ENCODE data around the gene RXRA.

RXRA gene

DNA sequence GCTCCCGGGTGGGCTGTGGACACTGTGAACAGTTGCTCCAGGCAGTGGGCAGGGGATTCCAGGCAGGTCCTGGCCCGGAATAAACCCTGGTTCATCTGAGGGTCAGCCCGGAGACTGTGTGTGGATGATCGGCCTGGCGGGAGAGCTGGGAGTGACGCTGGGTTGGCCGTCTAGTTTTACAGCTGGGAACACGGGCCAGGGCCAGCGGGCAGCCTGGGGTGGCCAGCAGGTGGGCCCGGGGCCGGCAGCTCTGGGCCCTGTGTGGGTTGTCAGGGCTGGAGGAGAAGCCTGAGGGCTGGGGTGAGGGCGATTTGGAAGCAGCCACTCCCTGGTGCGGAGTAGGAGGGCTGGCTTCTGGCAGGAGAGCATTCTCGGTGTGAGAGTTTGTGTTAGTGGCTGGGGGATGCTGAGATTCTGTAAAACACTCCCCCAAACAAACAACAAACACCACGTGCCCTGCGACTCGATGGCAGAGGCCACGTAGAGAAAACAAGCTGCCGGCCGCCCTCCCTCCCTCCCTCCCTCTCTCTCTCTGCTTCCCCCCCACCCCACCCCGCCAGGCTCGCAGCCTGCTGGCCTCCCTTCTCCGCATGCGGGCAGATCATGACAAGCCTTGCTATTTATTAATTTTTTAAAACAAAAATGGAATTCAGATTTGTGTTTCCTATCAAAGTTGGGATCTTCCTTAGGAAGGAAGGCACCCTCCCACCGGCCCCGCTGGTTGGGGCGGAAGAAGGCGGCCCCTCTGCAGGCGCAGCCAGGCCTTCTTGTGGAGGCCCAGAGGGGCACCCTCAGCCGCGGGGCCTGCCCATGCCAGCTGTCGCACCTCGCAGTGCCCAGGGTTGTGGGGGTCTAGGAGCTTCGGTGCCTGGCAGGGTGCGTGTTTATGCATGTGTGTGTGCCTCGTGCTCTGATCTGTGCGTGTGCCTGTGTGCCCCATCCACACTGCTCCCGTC is 49.5 kb downstream of the RXRA start:
- H3K4me3 ChIP-seq (ENCODE audit: insufficient read depth, low read length, poor library complexity, severe bottlenecking): no peak overlapping the region
- H3K36me3 ChIP-seq (ENCODE audit: low read length): no peaks in the 10 kb centered on the region
- no peak overlapping the region for H3K27ac ChIP-seq (ENCODE audit: low read depth, low read length)
- H3K27me3 ChIP-seq (ENCODE audit: low read length): no peaks in the 10 kb centered on the region
- TF ChIP-seq, protein P1, sequence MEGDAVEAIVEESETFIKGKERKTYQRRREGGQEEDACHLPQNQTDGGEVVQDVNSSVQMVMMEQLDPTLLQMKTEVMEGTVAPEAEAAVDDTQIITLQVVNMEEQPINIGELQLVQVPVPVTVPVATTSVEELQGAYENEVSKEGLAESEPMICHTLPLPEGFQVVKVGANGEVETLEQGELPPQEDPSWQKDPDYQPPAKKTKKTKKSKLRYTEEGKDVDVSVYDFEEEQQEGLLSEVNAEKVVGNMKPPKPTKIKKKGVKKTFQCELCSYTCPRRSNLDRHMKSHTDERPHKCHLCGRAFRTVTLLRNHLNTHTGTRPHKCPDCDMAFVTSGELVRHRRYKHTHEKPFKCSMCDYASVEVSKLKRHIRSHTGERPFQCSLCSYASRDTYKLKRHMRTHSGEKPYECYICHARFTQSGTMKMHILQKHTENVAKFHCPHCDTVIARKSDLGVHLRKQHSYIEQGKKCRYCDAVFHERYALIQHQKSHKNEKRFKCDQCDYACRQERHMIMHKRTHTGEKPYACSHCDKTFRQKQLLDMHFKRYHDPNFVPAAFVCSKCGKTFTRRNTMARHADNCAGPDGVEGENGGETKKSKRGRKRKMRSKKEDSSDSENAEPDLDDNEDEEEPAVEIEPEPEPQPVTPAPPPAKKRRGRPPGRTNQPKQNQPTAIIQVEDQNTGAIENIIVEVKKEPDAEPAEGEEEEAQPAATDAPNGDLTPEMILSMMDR (IDR thresholded peaks at IDR 0.05; ENCODE audit: insufficient read depth, low read length, poor library complexity, severe bottlenecking): no peak
- no peak for TF ChIP-seq EZH2phosphoT487 (conservative IDR thresholded peaks at IDR 0.05; ENCODE audit: low read length)
- no peaks in the 10 kb centered on the region for H3K79me2 ChIP-seq (ENCODE audit: insufficient read depth, low read length)
- no peaks in the 10 kb centered on the region for H3F3A ChIP-seq (ENCODE audit: insufficient read depth)
- no peaks in the 10 kb centered on the region for H3K9me2 ChIP-seq (replicated peaks; ENCODE audit: insufficient read depth, low read length)
- no peak overlapping the region for H3K4me2 ChIP-seq (ENCODE audit: low read depth, low read length, poor library complexity, severe bottlenecking)
- no peak overlapping the region for H3K9ac ChIP-seq (ENCODE audit: low read length)
- no peak overlapping the region for H2AFZ ChIP-seq (ENCODE audit: low read depth, low read length, severe bottlenecking)
- no peaks in the 10 kb centered on the region for H4K20me1 ChIP-seq (ENCODE audit: low read depth, low read length)
- H3K9me3 ChIP-seq (ENCODE audit: insufficient read depth, low read length): no peaks in the 10 kb centered on the region

GRCh38 chr9:134376386-134377142 is 50.3 kb downstream of the RXRA start:
- no peaks in the 10 kb centered on the region for H3K9me2 ChIP-seq (replicated peaks; ENCODE audit: insufficient read depth, low read length)
- H4K20me1 ChIP-seq (ENCODE audit: low read depth, low read length): no peaks in the 10 kb centered on the region
- H3F3A ChIP-seq (ENCODE audit: insufficient read depth): no peaks in the 10 kb centered on the region
- no peak overlapping the region for H3K9ac ChIP-seq (ENCODE audit: low read length)
- H3K36me3 ChIP-seq (ENCODE audit: low read length): no peaks in the 10 kb centered on the region
- no peak overlapping the region for H3K27ac ChIP-seq (ENCODE audit: low read depth, low read length)
- no peak overlapping the region for H2AFZ ChIP-seq (ENCODE audit: low read depth, low read length, severe bottlenecking)
- no peak overlapping the region for H3K4me2 ChIP-seq (ENCODE audit: low read depth, low read length, poor library complexity, severe bottlenecking)
- no peak overlapping the region for H3K4me3 ChIP-seq (ENCODE audit: insufficient read depth, low read length, poor library complexity, severe bottlenecking)
- no peaks in the 10 kb centered on the region for H3K79me2 ChIP-seq (ENCODE audit: insufficient read depth, low read length)
- no peaks in the 10 kb centered on the region for H3K9me3 ChIP-seq (ENCODE audit: insufficient read depth, low read length)
- no peaks in the 10 kb centered on the region for H3K27me3 ChIP-seq (ENCODE audit: low read length)
- TF ChIP-seq, protein P1 (IDR thresholded peaks at IDR 0.05; ENCODE audit: insufficient read depth, low read length, poor library complexity, severe bottlenecking): no peak
- TF ChIP-seq EZH2phosphoT487 (conservative IDR thresholded peaks at IDR 0.05; ENCODE audit: low read length): no peak

DNA sequence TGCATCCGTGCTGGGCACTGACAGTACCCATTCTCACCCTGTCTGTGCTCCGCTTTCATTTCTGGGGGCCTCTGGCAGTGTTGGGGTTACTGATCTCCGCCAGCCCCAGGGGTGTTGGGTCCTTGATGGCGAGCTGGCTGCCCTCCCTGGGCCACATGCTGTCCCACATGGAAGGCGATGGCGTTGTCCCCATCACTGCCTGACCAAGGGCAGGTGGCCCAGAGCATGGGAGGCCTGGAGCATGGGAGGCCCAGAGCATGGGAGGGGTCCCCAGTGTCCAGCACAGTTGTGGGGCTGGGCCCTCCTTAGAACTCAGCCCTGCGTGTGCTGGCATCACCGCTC is 50.9 kb downstream of the RXRA start:
- Histone ChIP-seq H3K36me3 (ENCODE audit: low read length) (no peaks in the 10 kb centered on the region), H3K27ac (ENCODE audit: low read depth, low read length) (no peak overlapping the region), H3F3A (ENCODE audit: insufficient read depth) (no peaks in the 10 kb centered on the region), H3K9me2 (replicated peaks; ENCODE audit: insufficient read depth, low read length) (no peaks in the 10 kb centered on the region), H3K9me3 (ENCODE audit: insufficient read depth, low read length) (no peaks in the 10 kb centered on the region), H3K9ac (ENCODE audit: low read length) (no peak overlapping the region), H2AFZ (ENCODE audit: low read depth, low read length, severe bottlenecking) (no peak overlapping the region), H3K27me3 (ENCODE audit: low read length) (no peaks in the 10 kb centered on the region), H3K4me3 (ENCODE audit: insufficient read depth, low read length, poor library complexity, severe bottlenecking) (no peak overlapping the region), H3K4me2 (ENCODE audit: low read depth, low read length, poor library complexity, severe bottlenecking) (no peak overlapping the region), H4K20me1 (ENCODE audit: low read depth, low read length) (no peaks in the 10 kb centered on the region), H3K79me2 (ENCODE audit: insufficient read depth, low read length) (no peaks in the 10 kb centered on the region)
- TF ChIP-seq, protein P1 (IDR thresholded peaks at IDR 0.05; ENCODE audit: insufficient read depth, low read length, poor library complexity, severe bottlenecking): no peak
- no peak for TF ChIP-seq EZH2phosphoT487 (conservative IDR thresholded peaks at IDR 0.05; ENCODE audit: low read length)

Data from SU-DHL-6 (cell line).